Activated naive CD4-positive, alpha-beta T cell treated with anti-CD3 and anti-CD28 coated beads, Interleukin-2, amount 50 U/mL, for 72 hours (primary cell): ENCODE data around the gene RAD51B. TPM values are rescaled to one million over a fixed set of nuclear protein-coding genes. Genes with fewer than 3 reads are reported as not detected.

ENCODE experiments used
- ATAC-seq, 2 donors: fragments of 150-1000 bp; cut with Tn5 transposase; 2 replicates each; pipeline ENCODE4 v1.10.0; 2021; ENCODE audit warnings: mild to moderate bottlenecking in 2 of 2, moderate library complexity in 2 of 2
- DNase-seq, 2 donors: peaks; one replicate each; pipeline ENCODE4 v3.0.0; 2021 to 2022; ENCODE audit warnings: low spot score in 2 of 2
- H3K27ac Mint-ChIP-seq, 2 donors: one replicate each; pipeline ENCODE4 v1.8.0; 2022; ENCODE audit warnings: mild to moderate bottlenecking in 2 of 2, mixed read lengths in 2 of 2
- H3K36me3 Mint-ChIP-seq, 2 donors: one replicate each; pipeline ENCODE4 v1.8.0; 2022; ENCODE audit warnings: mixed read lengths in 2 of 2
- H3K9me3 Mint-ChIP-seq, 2 donors: one replicate each; pipeline ENCODE4 v1.8.0; 2022; ENCODE audit warnings: mixed read lengths in 2 of 2
- total RNA-seq, 2 donors: library from RNA; stranded (reverse); gene quantifications; one replicate each; pipeline ENCODE4 v1.2.3, GENCODE V29; 2022

The RAD51B gene
- total RNA-seq, 2 donors from 2014 or later, result 36.5 to 53.0 TPM

- DNase-seq, result no peak
Observed at GRCh38 chr14:68619790-68620574, 800.4 kb downstream of the RAD51B start.

GRCh38 chr14:68621400-68622365, 802.1 kb downstream of the RAD51B start:
- DNase-seq (no peak), ATAC-seq (no peak)
- Mint-ChIP-seq H3K27ac (no peak overlapping the region), H3K9me3 (peaks cover 11 to 19% of the 10 kb centered on the region in 2 donors), H3K36me3 (peaks cover 17 to 22% of the 10 kb centered on the region in 2 donors)

More at GRCh38 chr14:68619790-68620574, 800.4 kb downstream of the RAD51B start:
- Mint-ChIP-seq H3K9me3 (peaks cover 21 to 29% of the 10 kb centered on the region in 2 donors), H3K27ac (no peak overlapping the region), H3K36me3 (peaks cover 26 to 31% of the 10 kb centered on the region in 2 donors)
- ATAC-seq, result no peak

GRCh38 chr14:68622856-68623255, 803.3 kb downstream of the RAD51B start:
- DNase-seq (no peak), ATAC-seq (no peak)
- Mint-ChIP-seq H3K9me3 (peaks cover 5 to 23% of the 10 kb centered on the region in 2 donors), H3K36me3 (peaks cover 6 to 15% of the 10 kb centered on the region in 2 donors), H3K27ac (peak overlapping the region in 1 of 2 donors; percentile 17)

- ATAC-seq, result no peak
- H3K27ac Mint-ChIP-seq, result peak overlapping the region in 1 of 2 donors; percentile 17
- DNase-seq, result no peak
- H3K36me3 Mint-ChIP-seq, result peaks cover 4 to 11% of the 10 kb centered on the region in 2 donors
- H3K9me3 Mint-ChIP-seq, result peaks cover 3 to 22% of the 10 kb centered on the region in 2 donors
Observed at GRCh38 chr14:68623307-68623706, 803.7 kb downstream of the RAD51B start.

GRCh38 chr14:68623826-68624225, 804.2 kb downstream of the RAD51B start:
- ATAC-seq (no peak), DNase-seq (no peak)
- peaks cover 0 to 7% of the 10 kb centered on the region in 2 donors for H3K36me3 Mint-ChIP-seq
- no peak overlapping the region for H3K27ac Mint-ChIP-seq
- peaks cover 0 to 18% of the 10 kb centered on the region in 2 donors for H3K9me3 Mint-ChIP-seq

- no peak for DNase-seq
- H3K36me3 Mint-ChIP-seq, result peaks cover 0 to 7% of the 10 kb centered on the region in 2 donors
- ATAC-seq, result no peak
- H3K9me3 Mint-ChIP-seq, result peaks cover 0 to 18% of the 10 kb centered on the region in 2 donors
- H3K27ac Mint-ChIP-seq, result no peak overlapping the region
Observed at GRCh38 chr14:68624541-68625220, 805.1 kb downstream of the RAD51B start.

- ATAC-seq (no peak), DNase-seq (no peak)
- H3K36me3 Mint-ChIP-seq, result peaks cover 0 to 7% of the 10 kb centered on the region in 2 donors
- H3K27ac Mint-ChIP-seq, result no peak overlapping the region
- H3K9me3 Mint-ChIP-seq, result peaks cover 0 to 18% of the 10 kb centered on the region in 2 donors
Observed at GRCh38 chr14:68625366-68626090, 805.9 kb downstream of the RAD51B start.

- Mint-ChIP-seq H3K9me3 (peaks cover 0 to 11% of the 10 kb centered on the region in 2 donors), H3K36me3 (peaks cover 0 to 7% of the 10 kb centered on the region in 2 donors), H3K27ac (peak overlapping the region in 1 of 2 donors; percentile 57)
- no peak for DNase-seq
- ATAC-seq, result no peak
Observed at GRCh38 chr14:68626386-68626785, 806.8 kb downstream of the RAD51B start.

GRCh38 chr14:68627050-68627867, 807.7 kb downstream of the RAD51B start:
- Mint-ChIP-seq H3K9me3 (peaks cover 0 to 10% of the 10 kb centered on the region in 2 donors), H3K27ac (no peak overlapping the region), H3K36me3 (peaks cover 0 to 7% of the 10 kb centered on the region in 2 donors)
- DNase-seq (no peak), ATAC-seq (no peak)

- H3K27ac Mint-ChIP-seq, result peak overlapping the region in 1 of 2 donors; percentile 17
- ATAC-seq, result peak; percentile 51 to 63
- peaks cover 0 to 10% of the 10 kb centered on the region in 2 donors for H3K9me3 Mint-ChIP-seq
- DNase-seq, result peak in 1 of 2 donors; percentile 49
- H3K36me3 Mint-ChIP-seq, result peaks cover 0 to 7% of the 10 kb centered on the region in 2 donors
Observed at GRCh38 chr14:68627868-68628604, 808.5 kb downstream of the RAD51B start.

- peak overlapping the region; percentile 17 to 46 for H3K27ac Mint-ChIP-seq
- peaks cover 0 to 10% of the 10 kb centered on the region in 2 donors for H3K9me3 Mint-ChIP-seq
- DNase-seq (no peak), ATAC-seq (peak; percentile 18 to 77)
- H3K36me3 Mint-ChIP-seq, result peaks cover 0 to 7% of the 10 kb centered on the region in 2 donors
Observed at GRCh38 chr14:68628605-68629310, 809.2 kb downstream of the RAD51B start.

GRCh38 chr14:68630081-68630571, 810.5 kb downstream of the RAD51B start:
- Mint-ChIP-seq H3K27ac (no peak overlapping the region), H3K9me3 (peaks cover 0 to 10% of the 10 kb centered on the region in 2 donors), H3K36me3 (peaks cover 0 to 7% of the 10 kb centered on the region in 2 donors)
- ATAC-seq (no peak), DNase-seq (no peak)

GRCh38 chr14:68630611-68631393, 811.2 kb downstream of the RAD51B start:
- peaks cover 0 to 10% of the 10 kb centered on the region in 2 donors for H3K9me3 Mint-ChIP-seq
- H3K36me3 Mint-ChIP-seq, result peaks cover 0 to 7% of the 10 kb centered on the region in 2 donors
- ATAC-seq (no peak), DNase-seq (no peak)
- peak overlapping the region in 1 of 2 donors; percentile 29 for H3K27ac Mint-ChIP-seq
